ENCODE measurements around the gene APOL1. TPM values are rescaled to one million over a fixed set of nuclear protein-coding genes. Genes with fewer than 3 reads are reported as not detected.

The APOL1 gene
- total RNA-seq, result 0.70 and 1.8 TPM in 2 replicates

GRCh38 chr22:36252754-36253522 lies at the start of gene APOL1:
APOL1 (plus strand) TSS chr22:36253133; CDS start chr22:36254956, 1,823 bp downstream.

GRCh38 chr22:36239401-36240171 lies 13.3 kb upstream of the APOL1 start, which contains the start of gene APOL2:
APOL2 (minus strand) TSS chr22:36239527; CDS start chr22:36233162, 6,365 bp downstream.

Other genes with a start within 250 kb of the APOL1 start
- 58.8 and 85.0 TPM in 2 replicates for gene RBFOX2, start 224.3 kb upstream of the APOL1 start, total RNA-seq
- not detected in 2 replicates for gene APOL3, start 92.4 kb upstream of the APOL1 start, total RNA-seq
- gene APOL4, start 51.3 kb upstream of the APOL1 start, total RNA-seq, result 0.56 and 0.65 TPM in 2 replicates
- gene APOL2, start 13.6 kb upstream of the APOL1 start, total RNA-seq, result 9.7 and 13.3 TPM in 2 replicates
- gene MYH9, start 134.8 kb downstream of the APOL1 start, total RNA-seq, result 601 and 720 TPM in 2 replicates
- 63.8 and 87.5 TPM in 2 replicates for gene TXN2, start 228.5 kb downstream of the APOL1 start, total RNA-seq

Measured in airway epithelial cell (primary cell).